ENCODE measurements around the gene APOBEC3B.
"Not testable (repeated sequence)": the region's sequence is repeated elsewhere in the genome, so short reads cannot be mapped to it uniquely, and the experiment has no call there.

The APOBEC3B gene

DNA sequence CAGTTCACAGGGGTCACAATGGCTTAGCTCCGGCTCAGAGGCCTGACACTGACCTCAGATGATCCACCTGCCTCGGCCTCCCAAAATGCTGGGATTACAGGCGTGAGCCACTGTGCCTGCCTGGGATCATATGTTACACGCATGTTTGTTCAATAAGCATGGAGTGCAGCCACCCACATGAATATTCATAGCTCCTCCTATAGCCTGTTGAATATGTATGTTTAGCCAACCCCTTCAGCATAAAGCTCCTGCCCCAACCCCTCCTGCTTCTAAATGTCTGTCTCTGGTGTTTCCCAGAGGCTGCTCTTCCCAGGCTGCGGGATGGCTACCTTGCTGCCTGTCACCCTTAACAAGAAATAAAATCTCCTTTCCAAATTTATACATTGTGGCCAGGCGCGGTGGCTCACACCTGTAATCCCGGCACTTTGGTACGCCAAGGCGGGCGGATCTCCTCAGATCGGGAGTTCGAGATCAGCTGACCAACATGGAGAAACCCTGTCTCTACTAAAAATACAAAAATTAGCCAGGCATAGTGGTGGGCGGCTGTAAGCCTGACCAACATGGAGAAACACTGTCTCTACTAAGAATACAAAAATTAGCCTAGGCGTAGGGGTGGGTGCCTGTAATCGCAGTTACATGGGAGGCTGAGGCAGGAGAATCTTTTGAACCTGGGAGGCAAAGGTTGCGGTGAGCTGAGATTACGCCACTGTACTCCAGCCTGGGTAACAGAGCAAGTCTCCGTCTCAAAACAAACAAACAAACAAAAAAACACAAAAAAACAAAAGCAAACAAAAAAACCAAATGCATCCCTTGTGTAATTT lies 57.4 kb downstream of the APOBEC3B start:
- DNase-seq, result no peak

DNA sequence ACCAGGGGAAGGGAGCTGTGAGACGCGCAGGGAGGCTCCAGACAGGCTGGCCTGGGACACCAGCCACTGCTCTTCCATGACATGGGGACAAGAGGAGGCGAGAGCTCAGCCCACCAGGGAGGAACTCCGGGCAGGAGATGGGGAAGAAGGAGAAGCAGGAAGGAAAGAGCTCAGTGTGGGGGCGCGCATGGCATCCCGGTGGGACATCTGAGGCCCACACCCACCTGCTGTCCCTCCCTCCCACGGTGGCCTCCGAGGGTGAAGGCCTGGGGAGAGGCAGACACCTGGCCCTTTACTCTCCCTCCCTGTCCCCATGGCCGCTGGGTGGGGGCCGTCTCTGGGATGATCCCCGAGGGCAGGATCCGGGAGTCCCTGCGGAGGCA lies 58.0 kb downstream of the APOBEC3B start:
- DNase-seq, result not testable (repeated sequence)

DNA sequence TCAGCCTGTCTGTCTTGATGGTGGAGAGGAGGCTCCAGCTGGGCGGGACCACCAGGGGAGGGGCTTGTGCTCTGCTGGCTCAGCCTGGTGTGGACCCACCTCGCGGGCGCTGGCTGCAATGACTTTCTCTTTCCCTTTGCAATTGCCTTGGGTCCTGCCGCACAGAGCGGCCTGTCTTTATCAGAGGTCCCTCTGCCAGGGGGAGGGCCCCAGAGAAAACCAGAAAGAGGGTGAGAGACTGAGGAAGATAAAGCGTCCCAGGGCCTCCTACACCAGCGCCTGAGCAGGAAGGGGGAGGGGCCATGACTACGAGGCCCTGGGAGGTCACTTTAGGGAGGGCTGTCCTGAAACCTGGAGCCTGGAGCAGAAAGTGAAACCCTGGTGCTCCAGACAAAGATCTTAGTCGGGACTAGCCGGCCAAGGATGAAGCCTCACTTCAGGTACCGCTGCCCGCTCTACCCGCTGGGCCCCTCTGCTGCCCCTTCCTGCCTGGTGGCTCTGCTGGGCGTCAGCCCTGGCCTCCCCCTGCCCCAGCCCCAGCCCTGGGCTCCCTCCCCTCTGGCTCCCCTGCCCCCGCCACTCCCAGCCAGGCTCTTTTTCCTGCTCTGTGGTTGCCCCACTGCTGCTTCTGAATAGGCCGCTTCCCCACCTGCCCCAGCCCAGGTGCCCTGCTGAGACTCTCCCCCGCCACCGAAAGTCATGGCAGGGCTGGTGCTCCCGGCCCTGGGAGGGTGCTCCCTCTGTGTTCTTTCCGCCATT lies 58.6 kb downstream of the APOBEC3B start, which contains the start of gene APOBEC3F:
APOBEC3F (plus strand) TSS at position 327 of the 759 bp plus-strand sequence; CDS start at position 424, 97 bp downstream.
- DNase-seq, result peak; percentile 44

DNA sequence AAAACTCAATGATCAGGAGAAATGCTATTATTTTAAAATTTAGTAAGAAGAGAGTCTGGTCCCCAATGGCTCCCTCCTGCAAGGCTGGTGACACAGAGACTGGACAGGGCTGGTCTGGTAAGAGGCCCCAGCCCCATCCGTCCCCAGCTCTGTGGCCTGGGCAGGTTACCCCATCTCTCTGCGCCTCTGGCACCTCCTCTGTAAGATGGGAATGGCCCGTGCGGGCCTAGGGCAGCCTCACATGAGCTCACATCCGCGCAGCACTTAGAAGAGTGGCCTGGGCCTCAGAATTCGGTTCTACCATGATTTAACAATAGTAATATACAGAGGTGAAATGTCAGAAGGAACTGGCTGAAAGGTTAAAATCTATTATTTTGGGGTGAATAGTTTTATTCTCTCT lies 59.8 kb downstream of the APOBEC3B start:
- DNase-seq, result no peak

Data from stimulated activated CD4-positive, alpha-beta T cell treated with anti-CD3 and anti-CD28 coated beads, Interleukin-12 subunit alpha, Interleukin-12 subunit beta, amount 100 ng/mL, for 4 hours (primary cell).